NCI-H446 (cell line): Measurements from ENCODE around the gene TFPT.
A peak's percentile ranks its signal among the peaks of the same experiment; 100 is the strongest.
"Not testable (repeated sequence)": the region's sequence is repeated elsewhere in the genome, so short reads cannot be mapped to it uniquely, and the experiment has no call there.

Experiments
- DNase-seq, 2 experiments: peaks; one replicate each; lab custom pipeline; 2025; lab: John Stamatoyannopoulos, UW

Gene TFPT

DNA sequence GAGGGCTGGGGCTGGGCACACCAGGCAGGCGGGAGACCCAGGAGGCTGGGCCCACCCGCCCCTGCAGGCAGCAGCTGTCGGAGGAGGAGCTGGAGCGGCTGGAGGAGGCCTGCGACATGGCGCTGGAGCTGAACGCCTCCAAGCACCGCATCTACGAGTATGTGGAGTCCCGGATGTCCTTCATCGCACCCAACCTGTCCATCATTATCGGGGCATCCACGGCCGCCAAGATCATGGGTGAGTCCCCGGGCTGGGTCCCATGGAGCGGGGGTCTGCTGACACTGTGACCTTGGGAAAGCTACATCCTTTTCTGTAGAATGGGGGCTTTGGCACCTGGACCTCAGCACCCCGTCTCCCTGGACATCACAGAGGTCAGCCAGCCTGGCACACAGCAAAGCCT lies 8.2 kb upstream of the TFPT start:
- no peak for DNase-seq

DNA sequence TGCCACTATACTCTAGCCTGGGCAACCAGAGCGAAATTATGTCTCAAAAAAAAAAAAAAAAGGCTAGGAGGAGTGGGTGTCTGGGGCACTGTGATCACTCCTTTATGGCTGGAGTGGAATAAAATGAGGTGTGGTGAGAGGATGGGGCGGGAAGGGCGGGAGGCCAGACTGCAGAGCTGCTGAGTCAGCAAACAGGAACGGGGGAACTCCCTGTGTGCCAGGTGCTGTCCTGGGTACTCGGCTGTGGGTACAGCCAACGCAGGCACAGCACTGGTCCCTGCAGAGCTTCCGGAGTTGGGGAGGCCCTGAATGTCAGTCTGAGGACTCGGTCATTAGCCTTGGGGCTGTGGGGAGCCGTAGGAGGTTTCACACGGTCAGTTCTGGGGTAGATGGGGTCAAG lies 5.8 kb upstream of the TFPT start:
- no peak for DNase-seq

DNA sequence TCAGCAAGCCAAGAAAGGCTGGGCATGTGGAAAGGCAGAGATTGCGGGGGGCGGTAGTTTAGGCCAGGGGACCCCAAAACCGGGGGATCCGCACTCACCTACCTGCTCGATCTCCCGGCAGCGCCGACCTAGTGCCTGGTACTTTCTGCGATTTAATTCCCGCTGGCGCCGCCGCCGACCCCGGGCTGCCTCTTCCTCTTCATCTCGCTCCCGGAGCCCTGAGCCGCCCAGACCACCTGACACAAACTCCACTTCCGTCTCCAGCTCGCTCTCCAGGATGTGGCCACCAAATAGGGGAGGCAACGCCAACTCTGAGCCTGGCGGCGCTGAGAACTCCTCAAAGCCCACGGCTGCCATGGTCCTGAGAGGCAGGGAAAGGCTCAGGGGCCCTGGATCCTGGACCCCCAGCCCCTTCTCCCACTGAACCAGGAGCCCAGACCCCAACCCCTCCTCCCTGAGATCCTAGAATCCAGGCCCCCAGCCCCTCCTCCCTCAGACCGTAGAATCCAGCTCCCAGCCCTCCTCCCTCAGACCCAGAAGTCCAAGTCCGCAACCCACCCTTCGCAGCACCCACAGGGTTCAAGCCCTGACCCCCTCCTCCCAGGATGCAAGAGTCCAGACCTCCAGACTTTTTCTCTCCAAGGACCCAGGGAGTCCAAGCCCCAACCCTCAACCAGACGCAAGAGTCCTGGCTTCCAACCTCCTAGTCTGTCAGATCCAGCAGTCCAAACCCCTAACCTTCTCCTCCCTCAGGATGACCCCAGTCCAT lies 933 bp downstream of the TFPT start:
- DNase-seq, result no peak

DNA sequence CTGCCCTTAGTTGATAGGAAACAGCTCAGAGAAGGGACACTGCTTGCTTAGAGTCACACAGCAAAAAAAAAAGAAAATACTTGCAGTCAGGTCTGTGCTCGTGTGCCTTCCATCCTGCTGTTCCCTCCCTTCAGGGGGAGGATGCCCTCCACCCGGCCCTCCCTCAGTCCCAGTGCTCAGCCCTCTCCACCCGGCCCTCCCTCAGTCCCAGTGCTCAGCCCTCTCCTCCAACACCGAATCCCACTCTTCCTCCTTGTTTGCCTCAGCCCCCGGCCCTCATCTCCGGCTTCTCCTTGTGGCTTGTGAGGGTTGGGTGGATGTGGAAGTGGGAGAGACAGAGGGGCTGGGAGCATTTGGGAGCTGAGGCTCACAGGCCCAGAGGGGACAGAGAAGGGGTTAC lies 5.8 kb downstream of the TFPT start:
- DNase-seq, result no peak

DNA sequence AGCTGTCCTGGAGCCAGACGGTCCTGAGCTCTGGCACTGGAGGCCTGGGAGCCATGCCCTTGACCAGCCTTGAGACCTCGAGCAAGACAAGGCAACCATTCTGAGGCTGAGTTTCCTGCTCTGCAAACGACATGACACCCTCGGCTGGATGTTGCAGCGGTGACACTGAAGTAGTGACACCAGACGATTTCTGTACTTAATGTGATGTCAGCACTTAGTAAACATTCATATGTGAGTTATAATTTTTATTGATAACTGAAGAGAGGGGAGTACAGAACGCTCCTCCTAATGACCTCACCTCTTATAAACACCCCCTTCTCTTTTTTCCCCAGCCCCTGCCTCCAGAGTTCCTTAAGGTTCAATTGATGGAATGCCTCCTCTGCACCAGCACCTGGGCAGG lies 7.0 kb downstream of the TFPT start:
- DNase-seq, result no peak

DNA sequence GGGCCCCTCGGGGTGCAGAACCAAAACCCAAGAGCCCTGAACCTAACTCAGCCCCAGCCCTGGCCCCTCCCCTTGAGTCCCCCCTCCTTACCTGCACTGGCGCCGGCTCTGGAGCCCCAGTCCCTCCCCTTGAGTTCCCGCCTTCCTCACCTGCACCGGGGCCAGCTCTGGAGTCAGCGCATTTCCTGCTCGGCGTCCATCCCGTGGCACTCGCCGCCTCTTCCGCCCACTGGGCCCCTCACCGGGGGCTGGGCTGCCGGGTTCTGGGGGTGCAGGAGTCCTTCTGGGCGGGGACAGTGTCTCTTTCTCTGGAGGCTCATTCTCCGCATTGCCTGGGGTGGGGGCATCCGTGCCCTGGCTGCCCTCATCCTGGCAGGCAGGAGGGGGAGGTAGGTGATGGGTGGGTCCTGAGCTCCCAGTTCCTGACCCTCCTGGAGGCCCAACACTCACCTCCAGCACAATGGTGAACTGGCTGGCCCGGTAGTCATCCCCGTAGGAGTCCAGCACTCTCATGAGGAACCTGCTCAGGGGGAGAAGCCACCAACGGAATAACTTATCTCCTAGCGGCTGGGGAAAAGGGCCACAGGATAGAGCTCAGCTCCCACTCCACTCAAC lies 7.5 kb downstream of the TFPT start:
- no peak for DNase-seq

DNA sequence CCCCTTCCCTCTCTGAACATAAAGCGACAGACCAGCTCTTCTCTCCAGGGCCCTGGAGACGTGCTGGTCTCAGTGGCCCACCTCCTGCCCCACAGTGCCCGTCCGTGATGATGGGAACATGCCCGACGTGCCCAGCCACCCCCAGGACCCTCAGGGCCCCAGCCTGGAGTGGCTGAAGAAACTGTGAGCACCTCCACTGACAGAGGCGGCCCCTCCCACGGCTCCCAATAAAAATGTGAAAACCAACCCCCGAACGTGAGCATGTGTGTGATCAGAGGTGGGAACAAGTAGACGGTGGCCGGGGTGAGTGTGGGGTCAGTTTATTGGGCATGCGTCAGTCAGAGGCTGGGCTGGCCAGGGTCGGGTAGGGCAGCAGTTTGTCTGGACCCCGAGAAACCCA lies 8.7 kb downstream of the TFPT start:
- no peak for DNase-seq

DNA sequence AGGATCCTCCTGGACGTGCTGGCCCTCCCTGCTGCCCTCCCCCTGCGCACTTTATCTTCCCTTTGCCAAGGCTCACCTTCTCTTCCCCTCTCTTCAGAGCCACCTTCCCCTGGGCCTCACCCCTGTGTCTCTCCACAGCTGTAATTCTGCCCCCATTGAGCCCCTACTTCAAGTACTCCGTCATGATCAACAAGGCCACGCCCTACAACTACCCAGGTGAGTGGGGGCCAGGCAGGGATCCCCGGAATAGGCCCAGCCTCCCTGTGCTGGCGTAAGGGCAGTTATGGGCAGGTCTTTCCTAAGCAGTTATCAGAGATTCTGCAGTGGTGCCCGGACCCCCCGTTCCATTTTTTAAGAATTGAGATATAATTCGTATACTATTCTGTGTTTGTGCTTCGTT lies 9.7 kb downstream of the TFPT start:
- no peak for DNase-seq

DNA sequence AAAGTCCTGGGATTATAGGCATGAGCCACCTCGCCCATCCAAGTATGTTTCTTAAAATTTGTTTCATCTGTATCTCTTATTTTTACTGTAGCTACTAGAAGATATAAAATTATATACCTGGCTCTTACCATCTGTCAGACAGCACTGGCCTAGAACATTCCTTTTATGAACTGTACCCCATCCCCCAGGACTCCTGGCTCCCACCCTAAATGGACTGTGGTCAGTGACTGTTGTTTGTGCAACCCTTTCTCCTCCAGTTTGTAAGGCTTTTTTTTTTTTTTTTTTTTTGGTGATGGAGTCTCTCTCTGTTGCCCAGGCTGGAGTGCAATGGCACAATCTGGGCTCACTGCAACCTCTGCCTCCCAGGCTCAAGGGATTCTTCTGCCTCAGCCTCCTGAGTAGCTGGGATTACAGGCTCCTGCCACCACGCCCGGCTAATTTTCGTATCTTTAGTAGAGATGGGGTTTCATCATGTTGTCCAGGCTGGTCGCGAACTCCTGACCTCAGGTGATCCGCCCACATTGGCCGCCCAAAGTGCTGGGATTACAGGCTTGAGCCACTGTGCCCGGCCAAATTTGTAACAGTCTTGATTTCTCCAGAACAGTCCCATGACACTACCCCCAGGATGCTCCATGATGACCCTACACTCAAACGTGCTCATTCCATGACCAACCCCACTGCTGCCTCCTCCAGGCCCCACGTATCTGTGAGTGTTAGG lies 10.3 kb downstream of the TFPT start:
- DNase-seq, result no peak

DNA sequence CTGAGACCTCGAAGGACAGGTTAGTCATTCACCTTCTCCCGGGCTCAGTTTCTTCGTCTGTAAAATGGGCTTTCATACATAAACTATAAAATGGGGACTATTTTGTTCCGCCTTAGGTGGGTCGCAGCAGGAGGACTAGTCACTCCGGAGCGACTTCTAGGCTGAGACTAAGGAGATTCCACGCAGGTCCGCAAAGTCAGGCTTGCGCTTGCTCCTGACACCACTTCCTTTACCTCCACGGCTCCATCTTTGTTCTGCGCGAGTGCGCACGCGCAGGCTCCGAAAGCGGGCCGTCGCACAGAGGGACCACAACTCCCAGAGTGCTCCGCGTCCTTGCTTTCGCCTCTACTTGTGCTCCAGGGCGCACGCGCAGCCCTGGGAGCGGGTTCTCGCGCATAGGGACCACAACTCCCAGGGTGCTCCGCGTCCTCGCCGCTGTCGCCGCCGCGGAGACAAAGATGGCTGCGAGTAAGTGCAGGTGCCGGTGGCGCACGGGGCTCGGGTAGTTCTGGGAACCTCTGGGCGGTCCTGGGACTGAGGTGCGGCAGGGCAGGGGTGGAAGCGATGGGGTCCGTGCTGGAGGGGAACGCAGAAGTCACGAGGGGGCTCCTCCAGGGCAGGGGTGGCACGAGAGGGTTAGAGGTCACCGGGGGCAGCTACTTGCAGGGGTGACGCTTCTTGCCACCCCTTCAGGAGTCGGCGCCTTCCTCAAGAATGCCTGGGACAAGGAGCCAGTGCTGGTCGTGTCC lies 12.9 kb downstream of the TFPT start, which contains the start of gene NDUFA3:
NDUFA3 (plus strand) TSS at position 435 of the 749 bp plus-strand sequence; CDS start at position 459, 24 bp downstream.
- peak; percentile 94 to 99 for DNase-seq

DNA sequence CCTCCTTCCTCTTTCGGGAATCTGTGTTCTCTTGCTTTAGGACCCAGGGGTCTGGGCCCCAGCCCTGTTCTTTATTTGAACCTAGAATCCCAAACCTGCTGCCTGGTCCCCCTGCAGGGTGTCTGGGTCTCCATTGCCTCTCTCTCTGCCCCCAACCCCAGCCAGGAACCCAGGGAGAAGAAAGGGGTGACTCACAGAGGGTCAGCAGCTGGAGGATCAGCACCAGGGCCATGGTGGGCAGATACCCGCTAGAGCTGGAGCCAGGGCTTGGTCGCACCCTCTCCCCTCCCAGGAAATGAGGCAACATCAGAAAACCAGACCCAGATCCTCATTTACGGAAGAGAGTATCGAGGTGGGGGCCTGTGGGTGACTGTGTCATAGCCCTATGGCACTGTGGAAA lies 14.9 kb downstream of the TFPT start, which contains the start of gene OSCAR:
OSCAR (minus strand) TSS at position 243 of the 400 bp plus-strand sequence; CDS start at position 232, 11 bp downstream.
- DNase-seq, result no peak

DNA sequence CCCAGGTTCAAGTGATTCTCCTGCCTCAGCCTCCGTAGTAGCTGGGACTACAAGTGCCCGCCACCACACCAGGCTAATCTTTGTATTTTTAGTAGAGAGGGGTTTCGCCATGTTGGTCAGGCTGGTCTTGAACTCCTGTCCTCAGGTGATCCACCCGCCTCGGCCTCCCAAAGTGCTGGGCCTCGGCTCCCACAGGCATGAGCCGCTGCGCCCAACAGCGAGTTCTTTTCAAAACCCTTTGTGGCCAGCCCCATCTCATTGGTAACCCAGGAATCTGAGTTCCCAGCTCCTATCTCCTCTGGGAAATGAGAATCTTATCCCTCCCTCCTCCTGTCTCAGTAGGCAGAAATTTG lies 15.6 kb downstream of the TFPT start:
- DNase-seq, result not testable (repeated sequence)

DNA sequence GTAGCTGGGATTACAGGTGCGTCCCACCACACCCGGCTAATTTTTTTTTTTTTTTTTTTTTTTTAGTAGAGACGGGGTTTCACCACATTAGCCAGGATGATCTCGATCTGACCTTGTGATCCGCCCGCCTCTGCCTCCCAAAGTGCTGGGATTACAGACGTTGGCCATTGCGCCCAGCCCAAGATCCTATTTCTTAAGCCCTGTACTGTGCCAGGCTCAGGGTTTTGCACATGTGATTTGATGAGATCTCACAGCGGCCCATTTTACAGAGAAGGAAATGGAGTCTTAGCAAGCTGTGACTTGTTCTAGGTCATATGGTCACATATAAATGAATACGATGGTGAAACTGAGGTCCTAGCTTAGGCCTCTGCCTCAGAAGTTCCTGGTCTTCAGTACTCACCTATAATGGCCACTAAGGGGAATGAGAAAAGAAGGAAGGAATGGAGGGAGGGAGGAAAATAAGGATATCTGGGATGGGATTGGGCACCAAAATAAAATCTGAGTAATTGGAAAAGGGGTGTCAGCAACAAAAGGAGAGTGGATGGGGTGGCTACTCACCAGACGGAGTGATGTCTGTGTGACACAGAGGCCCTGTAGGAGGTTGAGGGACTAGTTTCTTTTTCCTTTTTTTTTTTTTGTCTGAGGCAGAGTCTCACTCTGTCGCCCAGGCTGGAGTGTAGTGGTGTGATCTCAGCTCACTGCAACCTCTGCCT lies 16.1 kb downstream of the TFPT start:
- DNase-seq, result no peak

DNA sequence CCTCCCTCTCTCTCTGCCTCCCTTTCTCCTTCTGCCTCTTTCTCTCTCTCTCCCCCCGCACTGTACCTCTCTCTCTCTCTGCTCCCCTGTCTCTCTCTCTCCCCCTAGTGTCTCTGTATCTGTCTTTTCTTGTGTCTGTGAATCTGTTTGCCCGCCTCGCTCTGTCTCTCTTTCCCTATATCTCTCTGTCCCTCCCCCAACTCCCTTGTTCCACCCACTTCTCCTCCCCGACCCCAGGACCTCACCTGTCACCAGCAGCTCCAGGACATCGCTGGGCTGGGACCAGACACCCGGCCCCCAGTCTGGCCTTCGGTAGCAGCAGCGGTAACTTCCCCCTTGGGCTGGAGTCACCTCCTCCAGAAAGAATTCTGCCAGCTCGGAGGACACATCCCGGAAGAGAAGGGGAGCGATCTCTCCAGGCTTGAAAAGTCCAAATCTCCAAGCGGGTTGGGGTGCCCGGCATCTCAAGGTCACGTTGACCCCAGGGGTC lies 18.8 kb downstream of the TFPT start:
- DNase-seq, result no peak

DNA sequence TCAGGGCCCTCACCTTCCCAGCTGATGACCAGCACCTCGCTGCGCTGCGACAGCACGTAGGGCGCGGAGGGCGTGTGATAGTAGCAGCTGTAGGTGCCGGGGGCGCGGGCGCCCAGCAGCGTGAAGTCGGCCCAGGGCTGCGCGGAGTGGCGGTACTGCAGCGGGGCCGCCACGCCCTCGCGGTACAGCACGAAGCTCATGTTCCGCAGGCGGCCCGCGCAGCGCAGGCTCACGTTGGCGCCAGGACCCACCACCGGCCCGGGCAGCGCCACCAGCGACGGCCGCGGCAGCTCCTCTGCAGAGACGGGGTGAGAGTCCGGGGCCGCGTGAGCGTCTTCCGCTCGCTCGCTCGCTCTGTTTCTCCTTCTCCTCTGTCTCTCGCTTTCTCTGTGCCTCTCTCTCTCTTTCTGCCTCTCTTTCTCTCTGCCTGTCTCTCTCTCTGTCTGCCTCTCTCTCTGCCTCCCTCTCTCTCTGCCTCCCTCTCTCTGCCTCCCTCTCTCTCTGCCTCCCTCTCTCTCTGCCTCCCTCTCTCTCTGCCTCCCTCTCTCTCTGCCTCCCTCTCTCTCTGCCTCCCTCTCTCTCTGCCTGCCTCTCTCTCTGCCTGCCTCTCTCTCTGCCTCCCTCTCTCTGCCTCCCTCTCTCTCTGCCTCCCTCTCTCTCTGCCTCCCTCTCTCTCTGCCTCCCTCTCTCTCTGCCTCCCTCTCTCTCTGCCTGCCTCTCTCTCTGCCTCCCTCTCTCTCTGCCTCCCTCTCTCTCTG lies 19.4 kb downstream of the TFPT start:
- DNase-seq, result peak in 1 of 2 experiments; percentile 25

DNA sequence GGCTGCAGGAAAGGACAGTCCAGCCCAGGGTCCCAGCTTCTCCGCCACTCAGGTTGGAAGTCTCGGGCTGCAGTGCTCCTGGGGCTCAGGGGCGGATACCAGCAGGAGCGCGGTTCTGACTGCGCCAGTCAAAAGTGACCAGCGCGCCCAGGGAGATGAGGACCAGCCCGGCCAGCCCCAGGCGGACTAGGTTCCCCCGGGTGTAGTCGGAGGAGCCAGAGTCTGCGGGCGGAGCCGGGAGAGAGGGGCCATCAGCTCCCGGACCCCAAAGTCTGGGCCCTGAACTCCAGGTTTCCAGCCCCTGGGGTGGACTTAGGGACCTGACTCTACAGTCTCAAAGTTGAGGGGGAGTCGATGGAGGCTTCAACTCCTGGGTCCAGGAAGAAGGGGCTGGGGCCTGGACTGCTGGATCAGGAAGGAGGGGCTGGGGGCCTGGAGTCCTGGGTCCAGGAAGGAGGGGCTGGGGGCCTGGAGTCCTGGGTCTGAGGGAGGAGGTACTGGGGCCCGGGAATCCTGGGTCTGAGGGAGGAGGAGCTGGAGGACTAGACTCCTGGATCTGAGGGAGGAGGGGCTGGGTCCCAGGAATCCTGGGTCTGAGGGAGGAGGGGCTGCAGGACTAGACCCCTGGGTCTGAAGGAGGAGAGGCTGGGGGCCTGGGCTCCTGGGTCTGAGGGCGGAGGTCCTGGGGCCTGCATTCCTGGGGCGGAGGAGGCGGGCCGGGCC lies 20.2 kb downstream of the TFPT start:
- no peak for DNase-seq

DNA sequence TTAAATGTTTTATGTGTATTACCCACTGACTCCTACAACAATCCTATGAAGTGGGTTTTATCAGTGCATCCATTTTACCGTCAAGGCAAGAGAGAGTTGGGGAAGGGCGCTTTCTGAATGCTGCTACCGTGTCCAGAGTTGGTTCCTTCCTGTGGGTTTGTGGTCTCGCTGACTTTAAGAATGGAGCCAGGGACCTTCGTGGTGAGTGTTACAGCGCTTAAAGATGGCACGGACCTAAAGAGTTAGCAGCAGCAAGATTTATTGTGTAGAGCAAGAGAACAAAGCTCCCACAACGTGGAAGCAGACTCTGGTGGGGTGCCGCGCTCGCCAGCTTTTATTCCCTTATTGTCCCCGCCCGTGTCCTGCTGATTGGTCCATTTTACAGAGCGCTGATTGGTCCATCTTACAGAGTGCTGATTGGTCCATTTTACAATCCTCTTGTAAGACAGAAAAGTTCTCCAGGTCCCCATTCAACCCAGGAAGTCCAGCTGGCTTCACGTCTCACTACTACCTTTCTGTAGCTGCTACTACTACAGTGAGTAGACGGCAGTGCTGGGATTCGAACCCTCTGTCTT lies 20.9 kb downstream of the TFPT start:
- DNase-seq, result no peak

DNA sequence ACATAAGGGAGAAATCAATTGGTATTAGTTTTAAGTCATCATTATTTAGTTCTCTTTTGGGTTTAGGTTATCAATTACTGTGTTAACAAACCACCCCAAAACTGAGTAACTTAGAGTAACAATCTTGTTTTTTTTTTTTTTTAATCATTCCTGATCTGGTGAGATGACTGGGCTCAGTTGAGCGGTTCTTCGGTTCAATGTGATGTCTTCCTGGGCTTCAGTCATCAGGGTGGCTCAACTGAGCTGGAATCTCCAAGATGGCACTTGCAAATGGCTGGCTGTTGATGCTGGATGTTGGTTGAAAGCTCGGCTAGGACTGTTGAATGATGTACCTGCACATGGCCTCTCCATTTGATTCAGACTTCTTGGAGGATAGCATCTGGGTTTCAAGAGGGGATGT lies 31.0 kb downstream of the TFPT start:
- no peak for DNase-seq

DNA sequence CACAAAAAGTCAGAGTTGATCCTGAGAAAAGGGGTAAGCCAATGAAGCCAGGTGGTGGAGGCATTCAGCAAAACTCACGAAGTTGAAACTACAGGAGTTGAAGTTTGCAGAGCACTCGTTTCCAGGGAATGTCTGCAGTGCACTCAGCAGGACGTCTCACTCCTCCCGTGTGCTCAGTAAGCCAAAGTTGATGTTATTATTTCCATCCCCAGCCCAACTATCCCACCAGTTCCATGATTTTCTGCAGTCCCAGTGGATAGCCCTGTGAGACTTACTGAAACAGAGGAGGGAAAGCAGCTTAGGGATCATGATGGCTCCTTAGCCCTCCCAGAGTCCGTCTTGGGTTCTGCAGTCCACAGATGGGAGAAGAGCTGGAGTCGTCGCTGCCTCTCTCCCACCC lies 34.4 kb downstream of the TFPT start, which contains the start of gene TARM1:
TARM1 (minus strand) TSS at position 334 of the 400 bp plus-strand sequence; CDS start at position 309, 25 bp downstream.
- DNase-seq, result no peak

DNA sequence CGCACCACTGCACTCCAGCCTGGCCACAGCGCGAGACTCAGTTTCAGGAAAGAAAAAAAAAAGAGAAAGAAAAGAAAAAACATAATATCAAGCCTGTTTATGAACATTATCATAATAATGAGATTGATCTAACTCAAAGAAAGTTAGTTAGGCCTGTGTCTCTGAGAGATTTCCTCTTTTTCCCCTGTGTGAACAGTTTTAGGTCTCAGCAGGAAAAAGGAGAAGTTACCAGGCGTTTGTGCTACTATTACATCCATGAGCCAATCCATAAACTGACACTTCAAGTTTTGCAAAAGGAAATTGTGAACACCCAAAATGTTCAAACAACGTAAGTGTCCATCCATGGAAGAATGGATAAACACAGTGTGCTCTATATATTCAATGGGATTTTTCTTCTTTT lies 38.1 kb downstream of the TFPT start:
- no peak for DNase-seq
